AG09309 (cell line): Measurements from ENCODE around the gene DTNBP1.

Source experiments
- DNase-seq: peaks from one replicate; pipeline ENCODE4 v3.0.0-alpha.2; 2010; ENCODE audit warnings: low read depth
- H3K4me3 ChIP-seq: 2 replicates; pipeline ENCODE4 v1.5.1; 2011; ENCODE audit warnings: mild to moderate bottlenecking, low read depth, low read length, moderate library complexity; ENCODE audit not compliant: control insufficient read depth
- CTCF ChIP-seq: IDR thresholded peaks from 2 replicates; pipeline ENCODE4 v1.5.1; 2011; ENCODE audit warnings: mild to moderate bottlenecking, low read depth, low read length, inconsistent platforms; ENCODE audit not compliant: insufficient read depth, control insufficient read depth; ENCODE audit errors: missing control alignments

The DTNBP1 gene

DNA sequence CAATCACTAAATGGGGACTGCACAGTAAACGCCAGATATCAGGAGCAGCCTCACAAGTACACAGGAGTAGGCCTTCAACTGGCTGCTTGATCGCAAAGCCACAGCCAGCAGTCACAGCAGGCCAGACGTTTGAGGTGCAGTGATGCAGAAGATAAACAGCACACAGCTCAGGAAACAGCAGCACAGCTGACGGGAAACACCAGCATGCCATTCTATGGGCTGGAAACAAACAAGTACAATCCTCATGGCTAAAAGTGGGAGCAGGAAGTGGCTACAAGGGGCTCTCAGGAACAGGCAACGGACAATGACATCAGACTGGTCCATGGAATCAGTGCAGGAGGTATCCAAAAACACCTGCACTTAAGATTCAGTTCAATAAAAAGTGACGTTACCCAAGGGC lies 111.0 kb downstream of the DTNBP1 start:
- no peak overlapping the region for H3K4me3 ChIP-seq
- no peak for TF ChIP-seq CTCF
- no peak for DNase-seq

GRCh38 chr6:15551262-15551661 lies 111.6 kb downstream of the DTNBP1 start:
- DNase-seq, result no peak
- no peak for TF ChIP-seq CTCF

DNA sequence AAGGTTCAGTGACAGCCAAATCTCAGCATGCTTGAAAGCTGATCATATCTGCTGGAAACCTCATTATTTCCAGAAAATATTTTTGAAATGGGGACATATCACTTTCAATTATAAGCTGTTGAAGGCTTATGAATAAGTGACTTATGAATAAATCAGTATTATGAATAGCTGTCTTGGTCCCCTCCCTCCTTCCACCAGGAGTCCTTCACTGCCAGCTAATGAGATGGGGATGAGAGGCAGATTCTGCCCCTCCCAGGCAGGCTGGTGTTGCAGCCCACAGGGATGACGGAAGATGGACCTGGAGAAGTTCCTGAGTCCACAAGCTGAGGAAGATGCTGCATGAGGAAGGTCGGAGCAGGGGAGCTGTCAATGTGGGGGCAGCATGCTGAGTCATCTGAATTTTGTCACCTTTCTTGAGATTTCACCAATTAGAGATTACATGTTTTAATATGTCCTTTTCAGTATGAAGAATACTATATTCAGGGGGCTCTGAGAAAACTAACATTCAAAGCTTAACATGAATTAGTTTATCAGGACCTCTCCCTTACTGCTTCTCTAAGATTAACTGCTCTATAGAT lies 112.2 kb downstream of the DTNBP1 start:
- no peak overlapping the region for H3K4me3 ChIP-seq
- no peak for DNase-seq
- TF ChIP-seq CTCF, result no peak

More at GRCh38 chr6:15551262-15551661, 111.6 kb downstream of the DTNBP1 start:
- no peak overlapping the region for H3K4me3 ChIP-seq

DNA sequence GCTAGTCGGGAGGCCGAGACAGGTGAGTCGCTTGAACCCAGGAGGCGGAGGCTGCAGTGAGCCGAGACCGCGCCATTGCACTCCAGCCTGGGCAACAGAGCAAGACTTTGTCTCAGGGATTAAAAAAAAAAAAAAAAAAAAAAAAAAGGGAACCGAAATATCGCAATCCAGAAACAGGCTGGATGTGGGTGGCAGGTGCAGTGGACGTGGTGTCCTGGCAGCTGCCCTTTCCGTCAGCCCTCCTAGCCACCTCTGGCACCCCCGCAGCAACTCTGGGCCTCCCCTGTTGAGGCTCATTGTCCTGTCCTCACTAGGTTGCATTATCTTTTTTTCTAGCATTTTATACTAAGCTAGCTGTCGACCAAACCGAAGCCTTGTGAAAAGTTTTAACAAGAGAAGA lies 113.5 kb downstream of the DTNBP1 start:
- DNase-seq, result no peak
- H3K4me3 ChIP-seq, result no peak overlapping the region
- TF ChIP-seq CTCF, result no peak

- no peak for DNase-seq
- H3K4me3 ChIP-seq, result no peak overlapping the region
- no peak for TF ChIP-seq CTCF
These were observed 115.4 kb downstream of the DTNBP1 start for GRCh38 chr6:15547400-15547799.

GRCh38 chr6:15546591-15546990 lies 116.2 kb downstream of the DTNBP1 start:
- TF ChIP-seq CTCF, result no peak

More at GRCh38 chr6:15546591-15546990, 116.2 kb downstream of the DTNBP1 start:
- DNase-seq, result no peak
- H3K4me3 ChIP-seq, result no peak overlapping the region
